Fibroblast of pulmonary artery (primary cell): ENCODE results near the gene NFIA.

ENCODE experiments used
- DNase-seq: peaks from one replicate; pipeline ENCODE4 v3.0.0-alpha.2; 2010; ENCODE audit warnings: low read depth
- H3K4me3 ChIP-seq: replicated peaks from 2 replicates; pipeline ENCODE4 v1.5.1; 2011; ENCODE audit warnings: low read depth, mild to moderate bottlenecking, control low read depth, low read length, moderate library complexity
- CTCF ChIP-seq: IDR thresholded peaks from 2 replicates; pipeline ENCODE4 v1.5.1; 2011; ENCODE audit warnings: mild to moderate bottlenecking, control low read depth, low read length, inconsistent platforms; ENCODE audit errors: missing control alignments

The NFIA gene

GRCh38 chr1:61077676-61078541 is 4.5 kb upstream of the NFIA start:
- peak overlapping the region; percentile 63 for H3K4me3 ChIP-seq
- TF ChIP-seq CTCF: no peak
- DNase-seq: peak; percentile 100

DNA sequence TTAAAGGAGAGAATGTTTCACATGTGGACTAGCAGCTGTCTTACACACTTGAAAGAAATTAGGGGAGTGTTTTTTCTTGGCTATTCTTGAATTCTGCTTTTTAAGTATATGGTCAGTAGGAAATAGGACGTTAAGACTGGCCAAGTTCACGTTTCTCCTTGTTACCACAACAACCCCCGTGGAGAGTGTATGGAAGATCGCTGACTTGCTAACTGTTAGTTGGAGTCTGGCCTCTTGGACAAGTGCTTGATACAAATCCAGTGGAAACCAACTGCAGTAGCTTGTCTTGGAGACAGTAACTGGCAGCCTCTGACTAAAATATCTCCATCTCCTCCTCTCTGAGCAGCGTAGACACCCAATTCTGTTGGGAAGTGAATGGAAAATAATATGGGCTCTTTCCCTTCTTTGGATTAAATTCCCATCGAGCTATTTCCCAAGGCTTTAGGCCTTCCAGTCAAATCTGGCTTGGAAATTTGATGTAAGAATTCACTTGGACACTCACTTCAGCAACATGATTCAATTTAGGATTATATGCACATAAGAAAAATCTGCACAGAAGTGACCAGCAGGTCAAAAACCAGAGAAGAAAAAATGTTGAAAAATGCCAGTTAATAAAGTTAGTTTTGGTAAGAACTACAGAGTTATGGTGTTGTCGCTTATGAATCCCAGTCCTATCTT is 3.6 kb upstream of the NFIA start:
- H3K4me3 ChIP-seq: peak overlapping the region; percentile 63
- TF ChIP-seq CTCF: no peak
- no peak for DNase-seq

GRCh38 chr1:61079296-61079897 is 3.0 kb upstream of the NFIA start:
- no peak for TF ChIP-seq CTCF
- peak overlapping the region; percentile 34 for H3K4me3 ChIP-seq
- DNase-seq: no peak

- peak; percentile 95 for DNase-seq
Measured at GRCh38 chr1:61079898-61080336, 2.4 kb upstream of the NFIA start.

DNA sequence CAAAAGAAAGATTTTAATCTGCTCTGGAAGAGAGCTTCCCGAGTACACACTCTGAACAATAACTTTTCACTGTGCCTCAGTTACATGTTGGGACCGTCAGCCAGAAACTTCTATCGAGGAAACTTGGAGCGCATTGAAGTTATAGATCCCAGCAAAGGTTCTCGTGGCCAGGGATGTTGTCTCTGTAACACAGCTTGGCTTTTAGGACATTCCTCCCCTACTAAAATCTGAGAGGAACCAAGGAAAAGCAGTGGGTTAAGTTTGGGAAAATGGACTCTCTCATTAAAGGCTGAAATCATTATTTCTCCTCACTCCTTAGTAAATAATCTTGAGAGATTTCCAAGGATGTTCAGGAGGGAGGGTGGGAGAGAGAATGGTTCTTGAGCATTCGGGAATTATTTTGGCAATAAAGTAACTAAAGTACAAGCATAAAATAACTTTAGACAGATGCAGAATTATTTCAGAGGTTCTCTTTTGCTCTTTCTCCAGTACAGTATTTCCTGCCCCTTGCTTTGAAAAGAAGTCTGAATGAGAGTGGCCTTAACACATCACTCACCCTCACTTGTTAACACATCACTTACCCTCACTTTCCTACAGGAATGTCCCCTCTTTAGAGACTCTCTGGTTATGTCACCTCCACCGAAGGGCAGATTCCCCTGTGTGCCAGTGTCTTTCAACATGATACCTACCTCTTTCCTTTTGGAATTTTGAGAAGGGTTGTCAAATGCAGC is 1.8 kb upstream of the NFIA start:
- TF ChIP-seq CTCF: no peak
- DNase-seq: no peak
- peak overlapping the region; percentile 34 for H3K4me3 ChIP-seq

More at GRCh38 chr1:61079898-61080336, 2.4 kb upstream of the NFIA start:
- H3K4me3 ChIP-seq: peak overlapping the region; percentile 34
- TF ChIP-seq CTCF: peak; percentile 35

GRCh38 chr1:61081144-61081685 is 1.1 kb upstream of the NFIA start:
- H3K4me3 ChIP-seq: peak overlapping the region; percentile 78
- no peak for TF ChIP-seq CTCF
- DNase-seq: no peak
